ENCODE measurements around the gene ZFYVE21. TPM values are rescaled to one million over a fixed set of nuclear protein-coding genes. Genes with fewer than 3 reads are reported as not detected.

The ZFYVE21 gene
- polyA plus RNA-seq, 2 donors = 56.5 to 73.5 TPM

- Histone ChIP-seq H3K4me3 (ENCODE audit: low read depth in 1 of 2, low read length in 2 of 2) (no peak overlapping the region), H3K27me3 (ENCODE audit: control insufficient read depth in 1 of 2, insufficient read depth in 2 of 2, low read length in 2 of 2) (no peaks in the 10 kb centered on the region), H3K9me3 (ENCODE audit: control insufficient read depth in 2 of 2, insufficient read depth in 1 of 2, low read depth in 1 of 2, low read length in 1 of 2) (no peaks in the 10 kb centered on the region), H3K4me1 (ENCODE audit: control insufficient read depth in 2 of 2, insufficient read depth in 2 of 2, low read length in 1 of 2) (peaks cover 17 to 34% of the 10 kb centered on the region in 2 donors), H3K36me3 (ENCODE audit: control insufficient read depth in 2 of 2, insufficient read depth in 2 of 2, low read length in 1 of 2) (peaks cover 0 to 4% of the 10 kb centered on the region in 2 donors), H3K27ac (ENCODE audit: low read depth in 2 of 2, low read length in 1 of 2) (peak overlapping the region in 1 of 2 donors; percentile 24)
- WGBS, 2 donors = 82 to 88% methylated on average over 8 of the region's 8 CpGs
Observed at GRCh38 chr14:103719751-103720150, 4.1 kb downstream of the ZFYVE21 start.

GRCh38 chr14:103721334-103722120, 5.9 kb downstream of the ZFYVE21 start:
- Histone ChIP-seq H3K36me3 (ENCODE audit: control insufficient read depth in 2 of 2, insufficient read depth in 2 of 2, low read length in 1 of 2) (peaks cover 0 to 16% of the 10 kb centered on the region in 2 donors), H3K4me3 (ENCODE audit: low read depth in 1 of 2, low read length in 2 of 2) (no peak overlapping the region), H3K4me1 (ENCODE audit: control insufficient read depth in 2 of 2, insufficient read depth in 2 of 2, low read length in 1 of 2) (peaks cover 17 to 43% of the 10 kb centered on the region in 2 donors), H3K27ac (ENCODE audit: low read depth in 2 of 2, low read length in 1 of 2) (peak overlapping the region; percentile 11 to 66), H3K9me3 (ENCODE audit: control insufficient read depth in 2 of 2, insufficient read depth in 1 of 2, low read depth in 1 of 2, low read length in 1 of 2) (no peaks in the 10 kb centered on the region), H3K27me3 (ENCODE audit: control insufficient read depth in 1 of 2, insufficient read depth in 2 of 2, low read length in 2 of 2) (no peaks in the 10 kb centered on the region)
- WGBS, 2 donors = 79 to 84% methylated on average over 26 of the region's 26 CpGs

- peaks cover 17 to 44% of the 10 kb centered on the region in 2 donors for H3K4me1 ChIP-seq (ENCODE audit: control insufficient read depth in 2 of 2, insufficient read depth in 2 of 2, low read length in 1 of 2)
- H3K27ac ChIP-seq (ENCODE audit: low read depth in 2 of 2, low read length in 1 of 2) = peak overlapping the region; percentile 63 to 73
- H3K36me3 ChIP-seq (ENCODE audit: control insufficient read depth in 2 of 2, insufficient read depth in 2 of 2, low read length in 1 of 2) = peaks cover 0 to 23% of the 10 kb centered on the region in 2 donors
- no peak overlapping the region for H3K4me3 ChIP-seq (ENCODE audit: low read depth in 1 of 2, low read length in 2 of 2)
- H3K9me3 ChIP-seq (ENCODE audit: control insufficient read depth in 2 of 2, insufficient read depth in 1 of 2, low read depth in 1 of 2, low read length in 1 of 2) = no peaks in the 10 kb centered on the region
- no peaks in the 10 kb centered on the region for H3K27me3 ChIP-seq (ENCODE audit: control insufficient read depth in 1 of 2, insufficient read depth in 2 of 2, low read length in 2 of 2)
- 76 to 81% methylated on average over 7 of the region's 7 CpGs for WGBS, 2 donors
Observed at GRCh38 chr14:103723748-103724081, 8.1 kb downstream of the ZFYVE21 start.

GRCh38 chr14:103724116-103724515, 8.5 kb downstream of the ZFYVE21 start:
- peak overlapping the region; percentile 63 to 73 for H3K27ac ChIP-seq (ENCODE audit: low read depth in 2 of 2, low read length in 1 of 2)
- no peaks in the 10 kb centered on the region for H3K27me3 ChIP-seq (ENCODE audit: control insufficient read depth in 1 of 2, insufficient read depth in 2 of 2, low read length in 2 of 2)
- H3K4me3 ChIP-seq (ENCODE audit: low read depth in 1 of 2, low read length in 2 of 2) = no peak overlapping the region
- 35 to 43% methylated on average over 20 of the region's 20 CpGs for WGBS, 2 donors
- H3K9me3 ChIP-seq (ENCODE audit: control insufficient read depth in 2 of 2, insufficient read depth in 1 of 2, low read depth in 1 of 2, low read length in 1 of 2) = no peaks in the 10 kb centered on the region
- peaks cover 17 to 42% of the 10 kb centered on the region in 2 donors for H3K4me1 ChIP-seq (ENCODE audit: control insufficient read depth in 2 of 2, insufficient read depth in 2 of 2, low read length in 1 of 2)
- peaks cover 0 to 27% of the 10 kb centered on the region in 2 donors for H3K36me3 ChIP-seq (ENCODE audit: control insufficient read depth in 2 of 2, insufficient read depth in 2 of 2, low read length in 1 of 2)

GRCh38 chr14:103725001-103725682, 9.5 kb downstream of the ZFYVE21 start:
- Histone ChIP-seq H3K4me3 (ENCODE audit: low read depth in 1 of 2, low read length in 2 of 2) (no peak overlapping the region), H3K27me3 (ENCODE audit: control insufficient read depth in 1 of 2, insufficient read depth in 2 of 2, low read length in 2 of 2) (no peaks in the 10 kb centered on the region), H3K4me1 (ENCODE audit: control insufficient read depth in 2 of 2, insufficient read depth in 2 of 2, low read length in 1 of 2) (peaks cover 20 to 48% of the 10 kb centered on the region in 2 donors), H3K9me3 (ENCODE audit: control insufficient read depth in 2 of 2, insufficient read depth in 1 of 2, low read depth in 1 of 2, low read length in 1 of 2) (no peaks in the 10 kb centered on the region), H3K27ac (ENCODE audit: low read depth in 2 of 2, low read length in 1 of 2) (no peak overlapping the region), H3K36me3 (ENCODE audit: control insufficient read depth in 2 of 2, insufficient read depth in 2 of 2, low read length in 1 of 2) (peaks cover 4 to 36% of the 10 kb centered on the region in 2 donors)
- 92 to 94% methylated on average over 29 of the region's 29 CpGs for WGBS, 2 donors

GRCh38 chr14:103725739-103726395, 10.3 kb downstream of the ZFYVE21 start:
- peaks cover 25 to 55% of the 10 kb centered on the region in 2 donors for H3K4me1 ChIP-seq (ENCODE audit: control insufficient read depth in 2 of 2, insufficient read depth in 2 of 2, low read length in 1 of 2)
- no peaks in the 10 kb centered on the region for H3K27me3 ChIP-seq (ENCODE audit: control insufficient read depth in 1 of 2, insufficient read depth in 2 of 2, low read length in 2 of 2)
- H3K4me3 ChIP-seq (ENCODE audit: low read depth in 1 of 2, low read length in 2 of 2) = no peak overlapping the region
- no peaks in the 10 kb centered on the region for H3K9me3 ChIP-seq (ENCODE audit: control insufficient read depth in 2 of 2, insufficient read depth in 1 of 2, low read depth in 1 of 2, low read length in 1 of 2)
- H3K36me3 ChIP-seq (ENCODE audit: control insufficient read depth in 2 of 2, insufficient read depth in 2 of 2, low read length in 1 of 2) = peaks cover 4 to 43% of the 10 kb centered on the region in 2 donors
- no peak overlapping the region for H3K27ac ChIP-seq (ENCODE audit: low read depth in 2 of 2, low read length in 1 of 2)
- 86 to 88% methylated on average over 16 of the region's 16 CpGs for WGBS, 2 donors

- Histone ChIP-seq H3K4me3 (ENCODE audit: low read depth in 1 of 2, low read length in 2 of 2) (no peak overlapping the region), H3K27ac (ENCODE audit: low read depth in 2 of 2, low read length in 1 of 2) (no peak overlapping the region), H3K9me3 (ENCODE audit: control insufficient read depth in 2 of 2, insufficient read depth in 1 of 2, low read depth in 1 of 2, low read length in 1 of 2) (no peaks in the 10 kb centered on the region), H3K36me3 (ENCODE audit: control insufficient read depth in 2 of 2, insufficient read depth in 2 of 2, low read length in 1 of 2) (peaks cover 4 to 43% of the 10 kb centered on the region in 2 donors), H3K27me3 (ENCODE audit: control insufficient read depth in 1 of 2, insufficient read depth in 2 of 2, low read length in 2 of 2) (no peaks in the 10 kb centered on the region), H3K4me1 (ENCODE audit: control insufficient read depth in 2 of 2, insufficient read depth in 2 of 2, low read length in 1 of 2) (peaks cover 20 to 52% of the 10 kb centered on the region in 2 donors)
- 92 to 95% methylated on average over 18 of the region's 18 CpGs for WGBS, 2 donors
Observed at GRCh38 chr14:103726474-103726873, 10.9 kb downstream of the ZFYVE21 start.

- Histone ChIP-seq H3K4me1 (ENCODE audit: control insufficient read depth in 2 of 2, insufficient read depth in 2 of 2, low read length in 1 of 2) (peaks cover 20 to 52% of the 10 kb centered on the region in 2 donors), H3K36me3 (ENCODE audit: control insufficient read depth in 2 of 2, insufficient read depth in 2 of 2, low read length in 1 of 2) (peaks cover 4 to 48% of the 10 kb centered on the region in 2 donors), H3K27ac (ENCODE audit: low read depth in 2 of 2, low read length in 1 of 2) (no peak overlapping the region), H3K4me3 (ENCODE audit: low read depth in 1 of 2, low read length in 2 of 2) (no peak overlapping the region), H3K9me3 (ENCODE audit: control insufficient read depth in 2 of 2, insufficient read depth in 1 of 2, low read depth in 1 of 2, low read length in 1 of 2) (no peaks in the 10 kb centered on the region), H3K27me3 (ENCODE audit: control insufficient read depth in 1 of 2, insufficient read depth in 2 of 2, low read length in 2 of 2) (no peaks in the 10 kb centered on the region)
- WGBS, 2 donors = 77 to 80% methylated on average over 53 of the region's 53 CpGs
Observed at GRCh38 chr14:103727313-103727980, 11.8 kb downstream of the ZFYVE21 start.

GRCh38 chr14:103728141-103728540, 12.5 kb downstream of the ZFYVE21 start:
- Histone ChIP-seq H3K4me1 (ENCODE audit: control insufficient read depth in 2 of 2, insufficient read depth in 2 of 2, low read length in 1 of 2) (peaks cover 22 to 50% of the 10 kb centered on the region in 2 donors), H3K27me3 (ENCODE audit: control insufficient read depth in 1 of 2, insufficient read depth in 2 of 2, low read length in 2 of 2) (no peaks in the 10 kb centered on the region), H3K9me3 (ENCODE audit: control insufficient read depth in 2 of 2, insufficient read depth in 1 of 2, low read depth in 1 of 2, low read length in 1 of 2) (no peaks in the 10 kb centered on the region), H3K36me3 (ENCODE audit: control insufficient read depth in 2 of 2, insufficient read depth in 2 of 2, low read length in 1 of 2) (peaks cover 8 to 52% of the 10 kb centered on the region in 2 donors), H3K4me3 (ENCODE audit: low read depth in 1 of 2, low read length in 2 of 2) (no peak overlapping the region), H3K27ac (ENCODE audit: low read depth in 2 of 2, low read length in 1 of 2) (peak overlapping the region in 1 of 2 donors; percentile 56)
- WGBS, 2 donors = 88 to 89% methylated on average over 19 of the region's 19 CpGs
